Loucy (cell line): ENCODE measurements around the gene ZNF775.

Source experiments
- EZH2phosphoT487 ChIP-seq: fragments of 200-600 bp; IDR thresholded peaks from 2 replicates; pipeline ENCODE4 v1.6.1; 2018; ENCODE audit warnings: antibody characterized with exemption, mild to moderate bottlenecking, moderate library complexity, borderline replicate concordance
- TF ChIP-seq, protein P1 (sequence below): fragments of 200-600 bp; sonication (generic); conservative IDR thresholded peaks from 2 replicates; pipeline ENCODE4 v1.5.1; 2014; ENCODE audit warnings: mild to moderate bottlenecking, antibody characterized with exemption, low read length

DNA sequence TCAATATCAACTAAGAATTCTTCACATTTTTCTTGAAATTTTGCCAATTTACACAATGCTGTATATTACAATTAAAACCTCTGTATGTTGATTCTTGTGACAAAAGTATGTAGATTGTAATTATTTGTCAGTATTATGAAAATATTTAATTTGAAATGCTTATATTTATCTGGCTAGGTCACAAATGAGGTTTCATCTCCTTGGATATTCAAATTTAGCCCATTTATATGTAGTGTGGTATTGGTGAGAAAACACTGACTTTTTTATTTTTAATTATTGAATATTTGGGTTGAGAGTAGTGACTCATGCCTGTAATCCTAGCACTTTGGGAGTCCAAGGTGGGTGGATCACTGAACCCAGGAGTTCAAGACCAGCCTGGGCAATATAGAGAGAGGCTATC is 34.8 kb upstream of the ZNF775 start:
- TF ChIP-seq, protein P1, sequence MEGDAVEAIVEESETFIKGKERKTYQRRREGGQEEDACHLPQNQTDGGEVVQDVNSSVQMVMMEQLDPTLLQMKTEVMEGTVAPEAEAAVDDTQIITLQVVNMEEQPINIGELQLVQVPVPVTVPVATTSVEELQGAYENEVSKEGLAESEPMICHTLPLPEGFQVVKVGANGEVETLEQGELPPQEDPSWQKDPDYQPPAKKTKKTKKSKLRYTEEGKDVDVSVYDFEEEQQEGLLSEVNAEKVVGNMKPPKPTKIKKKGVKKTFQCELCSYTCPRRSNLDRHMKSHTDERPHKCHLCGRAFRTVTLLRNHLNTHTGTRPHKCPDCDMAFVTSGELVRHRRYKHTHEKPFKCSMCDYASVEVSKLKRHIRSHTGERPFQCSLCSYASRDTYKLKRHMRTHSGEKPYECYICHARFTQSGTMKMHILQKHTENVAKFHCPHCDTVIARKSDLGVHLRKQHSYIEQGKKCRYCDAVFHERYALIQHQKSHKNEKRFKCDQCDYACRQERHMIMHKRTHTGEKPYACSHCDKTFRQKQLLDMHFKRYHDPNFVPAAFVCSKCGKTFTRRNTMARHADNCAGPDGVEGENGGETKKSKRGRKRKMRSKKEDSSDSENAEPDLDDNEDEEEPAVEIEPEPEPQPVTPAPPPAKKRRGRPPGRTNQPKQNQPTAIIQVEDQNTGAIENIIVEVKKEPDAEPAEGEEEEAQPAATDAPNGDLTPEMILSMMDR = no peak
- no peak for TF ChIP-seq EZH2phosphoT487
